ENCODE results near the gene CPVL. TPM values are rescaled to one million over a fixed set of nuclear protein-coding genes. Genes with fewer than 3 reads are reported as not detected.

CPVL gene
- total and polyA plus RNA-seq, 2 of the 4 experiments (the other 2 are of a cell fraction): not detected

DNA sequence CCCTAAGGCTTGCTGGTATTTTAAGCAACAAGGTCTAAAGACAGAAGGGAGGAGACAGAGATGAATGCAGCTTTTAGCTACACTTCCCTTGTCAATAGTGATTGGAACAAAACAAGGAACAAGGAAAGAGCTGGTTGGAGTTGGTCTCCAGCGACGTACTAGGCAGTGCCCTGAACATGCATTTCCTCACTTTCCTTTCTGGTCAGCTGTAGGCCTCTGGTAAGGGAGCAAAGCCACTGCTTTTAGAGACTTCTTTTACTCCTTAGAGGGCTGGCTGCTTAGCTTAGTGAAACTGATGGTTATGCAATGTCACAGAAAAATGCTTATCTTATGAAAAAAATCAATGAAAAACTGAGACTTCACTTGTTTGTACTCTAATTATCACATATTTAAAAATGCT lies 112.8 kb downstream of the CPVL start:
- no peak overlapping the region for H3K4me3 ChIP-seq (ENCODE audit: insufficient read depth, low read depth, low read length)
- ChIA-PET POLR2A (ENCODE audit: unreplicated experiment) (interaction anchor here (0.5 kb wide), 1 partner anchor 297 kb away, joined by 3 read pairs; no protein-coding TSS in a partner anchor), CTCF (no interaction called here)
- no peaks in the 10 kb centered on the region for H3K9me1 ChIP-seq (ENCODE audit: insufficient read depth, low read length)
- H3K27me3 ChIP-seq (ENCODE audit: control insufficient read depth, insufficient read depth, low read length): no peaks in the 10 kb centered on the region
- no peaks in the 10 kb centered on the region for H3K79me1 ChIP-seq (ENCODE audit: low read depth in 1 of 2, low read length in 2 of 2)
- H3K56ac ChIP-seq (ENCODE audit: extremely low read depth, insufficient read depth, low read length): no peak overlapping the region
- H3K23ac ChIP-seq (ENCODE audit: low read depth, low read length): no peak overlapping the region
- no peak overlapping the region for H4K8ac ChIP-seq (ENCODE audit: low read depth in 2 of 2, low read length in 2 of 2)
- H4K91ac ChIP-seq (ENCODE audit: insufficient read depth, low read depth, low read length): no peak overlapping the region
- H3K4me2 ChIP-seq (ENCODE audit: low read depth, low read length): no peak overlapping the region
- H4K5ac ChIP-seq (ENCODE audit: low read depth, low read length): no peak overlapping the region
- BruUV-seq (replicated peaks): no TSS peak
- dilution Hi-C loops (cut with HindIII; ENCODE audit: low sequenced_read_pairs, unreplicated experiment): no loop called here
- no peaks in the 10 kb centered on the region; the same call in 1 of the 2 replicates for H3K4me1 ChIP-seq (ENCODE audit: control insufficient read depth, insufficient read depth, low read length)
- H3K4ac ChIP-seq (ENCODE audit: low read depth, low read length): no peak overlapping the region
- ATAC-seq (ENCODE audit: low read depth) (no peak), DNase-seq (no peak)
- H3K9me3 ChIP-seq (ENCODE audit: control insufficient read depth, insufficient read depth, low read length): no peaks in the 10 kb centered on the region
- in situ Hi-C loops (cut with MboI; ENCODE audit: low sequenced_read_pairs): no loop called here
- TF ChIP-seq NFE2L2 (IDR thresholded peaks at IDR 0.05; ENCODE audit: low read depth, low read length) (no peak), MAZ (IDR thresholded peaks at IDR 0.05; ENCODE audit: borderline replicate concordance, low read depth, low read length) (no peak), FOS (IDR thresholded peaks at IDR 0.05; ENCODE audit: low read depth, low read length) (no peak), ELK1 (IDR thresholded peaks at IDR 0.05; ENCODE audit: borderline replicate concordance, low read depth, low read length) (no peak), POLR2A (IDR thresholded peaks at IDR 0.05; ENCODE audit: low read depth, low read length) (no peak)
- TF ChIP-seq, protein P1, sequence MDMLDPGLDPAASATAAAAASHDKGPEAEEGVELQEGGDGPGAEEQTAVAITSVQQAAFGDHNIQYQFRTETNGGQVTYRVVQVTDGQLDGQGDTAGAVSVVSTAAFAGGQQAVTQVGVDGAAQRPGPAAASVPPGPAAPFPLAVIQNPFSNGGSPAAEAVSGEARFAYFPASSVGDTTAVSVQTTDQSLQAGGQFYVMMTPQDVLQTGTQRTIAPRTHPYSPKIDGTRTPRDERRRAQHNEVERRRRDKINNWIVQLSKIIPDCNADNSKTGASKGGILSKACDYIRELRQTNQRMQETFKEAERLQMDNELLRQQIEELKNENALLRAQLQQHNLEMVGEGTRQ (IDR thresholded peaks at IDR 0.05; ENCODE audit: low read depth, low read length): no peak
- H2BK20ac ChIP-seq (ENCODE audit: low read depth, low read length): no peak overlapping the region
- no peak overlapping the region for H3K18ac ChIP-seq (ENCODE audit: low read depth, low read length)
- H3K27ac ChIP-seq (ENCODE audit: insufficient read depth, low read length): no peak overlapping the region
- H2BK5ac ChIP-seq (ENCODE audit: low read depth, low read length, poor library complexity, severe bottlenecking): no peak overlapping the region
- H3K36me3 ChIP-seq (ENCODE audit: control insufficient read depth, insufficient read depth, low read length): no peaks in the 10 kb centered on the region
- H3K9ac ChIP-seq (ENCODE audit: low read depth, low read length): no peak overlapping the region
- WGBS, 2 experiments (ENCODE audit: extremely low coverage in 2 of 2, insufficient read length in 1 of 2): no CpG with 5 or more reads among the region's 2 CpGs
- H2AK5ac ChIP-seq (ENCODE audit: low read depth, low read length): no peak overlapping the region
- H2BK15ac ChIP-seq (ENCODE audit: low read depth, low read length): no peak overlapping the region
- no peak overlapping the region for H2AFZ ChIP-seq (replicated peaks; ENCODE audit: low read length, poor library complexity)
- H2AK9ac ChIP-seq (replicated peaks; ENCODE audit: low read depth, low read length, poor library complexity): no peak overlapping the region
- intact Hi-C loops (cut with micrococcal nuclease): no loop called here
- no peaks in the 10 kb centered on the region for H4K20me1 ChIP-seq (ENCODE audit: insufficient read depth, low read length)
- H2BK120ac ChIP-seq (ENCODE audit: low read depth, low read length): no peak overlapping the region
- H3K14ac ChIP-seq (replicated peaks; ENCODE audit: low read depth, low read length): no peak overlapping the region

Data from IMR-90 (cell line).